ENCODE results near the gene PLEKHH1.

DNA sequence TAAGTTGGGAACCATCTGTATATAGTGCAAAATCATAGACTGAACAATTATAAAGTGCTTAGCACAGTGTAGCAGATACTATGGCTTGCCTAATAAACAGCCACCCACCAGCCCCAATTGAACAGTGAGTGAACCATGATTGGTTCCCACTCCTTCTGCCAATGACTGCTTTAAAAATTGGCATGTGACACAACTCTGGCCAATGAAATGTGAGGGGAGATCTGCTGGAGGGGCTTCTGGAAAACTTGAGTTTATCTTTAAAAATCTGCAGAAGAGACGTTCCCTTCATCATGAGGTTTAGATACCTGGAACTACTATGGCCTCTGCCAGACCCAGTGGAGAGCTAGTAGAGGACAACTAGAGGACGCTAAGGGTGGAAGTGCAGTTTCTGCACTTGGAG lies 62.3 kb downstream of the PLEKHH1 start:
- TF ChIP-seq TAF1 (IDR thresholded peaks at IDR 0.05; ENCODE audit: low read depth, low read length) (no peak), FOSL1 (IDR thresholded peaks at IDR 0.05; ENCODE audit: insufficient read depth, low read depth, low read length) (no peak), MAFK (IDR thresholded peaks at IDR 0.05; ENCODE audit: low read depth, low read length) (no peak), RAD21 (IDR thresholded peaks at IDR 0.05 in 1 of 2, conservative IDR thresholded peaks at IDR 0.05 in 1 of 2; ENCODE audit: low read depth in 2 of 2, low read length in 2 of 2) (no peak), EP300 (IDR thresholded peaks at IDR 0.05; ENCODE audit: borderline replicate concordance in 1 of 2, low read depth in 2 of 2, low read length in 2 of 2) (no peak), GABPA (IDR thresholded peaks at IDR 0.05; ENCODE audit: borderline replicate concordance, insufficient read depth, low read length) (no peak), POLR2A (IDR thresholded peaks at IDR 0.05; ENCODE audit: control extremely low read depth in 1 of 2, low read depth in 2 of 2, low read length in 2 of 2) (no peak), CHD2 (IDR thresholded peaks at IDR 0.05; ENCODE audit: low read length) (no peak)
- TF ChIP-seq, protein P1, sequence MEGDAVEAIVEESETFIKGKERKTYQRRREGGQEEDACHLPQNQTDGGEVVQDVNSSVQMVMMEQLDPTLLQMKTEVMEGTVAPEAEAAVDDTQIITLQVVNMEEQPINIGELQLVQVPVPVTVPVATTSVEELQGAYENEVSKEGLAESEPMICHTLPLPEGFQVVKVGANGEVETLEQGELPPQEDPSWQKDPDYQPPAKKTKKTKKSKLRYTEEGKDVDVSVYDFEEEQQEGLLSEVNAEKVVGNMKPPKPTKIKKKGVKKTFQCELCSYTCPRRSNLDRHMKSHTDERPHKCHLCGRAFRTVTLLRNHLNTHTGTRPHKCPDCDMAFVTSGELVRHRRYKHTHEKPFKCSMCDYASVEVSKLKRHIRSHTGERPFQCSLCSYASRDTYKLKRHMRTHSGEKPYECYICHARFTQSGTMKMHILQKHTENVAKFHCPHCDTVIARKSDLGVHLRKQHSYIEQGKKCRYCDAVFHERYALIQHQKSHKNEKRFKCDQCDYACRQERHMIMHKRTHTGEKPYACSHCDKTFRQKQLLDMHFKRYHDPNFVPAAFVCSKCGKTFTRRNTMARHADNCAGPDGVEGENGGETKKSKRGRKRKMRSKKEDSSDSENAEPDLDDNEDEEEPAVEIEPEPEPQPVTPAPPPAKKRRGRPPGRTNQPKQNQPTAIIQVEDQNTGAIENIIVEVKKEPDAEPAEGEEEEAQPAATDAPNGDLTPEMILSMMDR (IDR thresholded peaks at IDR 0.05; ENCODE audit: control extremely low read depth in 1 of 3, insufficient read depth in 1 of 3, low read depth in 1 of 3, low read length in 3 of 3) = no peak
- TF ChIP-seq, protein P2, sequence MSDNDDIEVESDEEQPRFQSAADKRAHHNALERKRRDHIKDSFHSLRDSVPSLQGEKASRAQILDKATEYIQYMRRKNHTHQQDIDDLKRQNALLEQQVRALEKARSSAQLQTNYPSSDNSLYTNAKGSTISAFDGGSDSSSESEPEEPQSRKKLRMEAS (IDR thresholded peaks at IDR 0.05) = no peak
